Osteocyte (in vitro differentiated cells): ENCODE results near the gene EEF1A2. TPM values are rescaled to one million over a fixed set of nuclear protein-coding genes. Genes with fewer than 3 reads are reported as not detected.
"Not testable (repeated sequence)": the region's sequence is repeated elsewhere in the genome, so short reads cannot be mapped to it uniquely, and the experiment has no call there.

ENCODE experiments used
- DNase-seq: peaks from one replicate; pipeline ENCODE4 v3.0.0; 2021; ENCODE audit warnings: mixed read lengths; ENCODE audit not compliant: unreplicated experiment; ENCODE audit errors: extremely low spot score
- H3K27ac Mint-ChIP-seq: one replicate; pipeline ENCODE4 v1.8.0; 2021; ENCODE audit warnings: mild to moderate bottlenecking, mixed read lengths; ENCODE audit not compliant: unreplicated experiment
- H3K27me3 Mint-ChIP-seq: one replicate; pipeline ENCODE4 v1.8.0; 2021; ENCODE audit warnings: mixed read lengths; ENCODE audit not compliant: unreplicated experiment
- H3K36me3 Mint-ChIP-seq: one replicate; pipeline ENCODE4 v1.8.0; 2021; ENCODE audit warnings: mixed read lengths; ENCODE audit not compliant: unreplicated experiment
- H3K4me1 Mint-ChIP-seq: one replicate; pipeline ENCODE4 v1.8.0; 2021; ENCODE audit warnings: mixed read lengths; ENCODE audit not compliant: unreplicated experiment
- H3K4me3 Mint-ChIP-seq: one replicate; pipeline ENCODE4 v1.8.0; 2021; ENCODE audit warnings: mild to moderate bottlenecking, moderate library complexity, mixed read lengths; ENCODE audit not compliant: unreplicated experiment
- H3K9me3 Mint-ChIP-seq: one replicate; pipeline ENCODE4 v1.8.0; 2021; ENCODE audit warnings: mixed read lengths; ENCODE audit not compliant: unreplicated experiment
- CTCF ChIP-seq: fragments of 200-600 bp; sonication (generic); IDR thresholded peaks from 2 replicates; pipeline ENCODE4 v1.5.0; 2021; ENCODE audit warnings: antibody characterized with exemption, mild to moderate bottlenecking, moderate library complexity
- total RNA-seq: library from RNA; stranded (reverse); gene quantifications from 2 replicates; pipeline ENCODE4 v1.2.1, GENCODE V29; 2021

The EEF1A2 gene
- total RNA-seq, 1 donor from 2014 or later, result 0.56 TPM

DNA sequence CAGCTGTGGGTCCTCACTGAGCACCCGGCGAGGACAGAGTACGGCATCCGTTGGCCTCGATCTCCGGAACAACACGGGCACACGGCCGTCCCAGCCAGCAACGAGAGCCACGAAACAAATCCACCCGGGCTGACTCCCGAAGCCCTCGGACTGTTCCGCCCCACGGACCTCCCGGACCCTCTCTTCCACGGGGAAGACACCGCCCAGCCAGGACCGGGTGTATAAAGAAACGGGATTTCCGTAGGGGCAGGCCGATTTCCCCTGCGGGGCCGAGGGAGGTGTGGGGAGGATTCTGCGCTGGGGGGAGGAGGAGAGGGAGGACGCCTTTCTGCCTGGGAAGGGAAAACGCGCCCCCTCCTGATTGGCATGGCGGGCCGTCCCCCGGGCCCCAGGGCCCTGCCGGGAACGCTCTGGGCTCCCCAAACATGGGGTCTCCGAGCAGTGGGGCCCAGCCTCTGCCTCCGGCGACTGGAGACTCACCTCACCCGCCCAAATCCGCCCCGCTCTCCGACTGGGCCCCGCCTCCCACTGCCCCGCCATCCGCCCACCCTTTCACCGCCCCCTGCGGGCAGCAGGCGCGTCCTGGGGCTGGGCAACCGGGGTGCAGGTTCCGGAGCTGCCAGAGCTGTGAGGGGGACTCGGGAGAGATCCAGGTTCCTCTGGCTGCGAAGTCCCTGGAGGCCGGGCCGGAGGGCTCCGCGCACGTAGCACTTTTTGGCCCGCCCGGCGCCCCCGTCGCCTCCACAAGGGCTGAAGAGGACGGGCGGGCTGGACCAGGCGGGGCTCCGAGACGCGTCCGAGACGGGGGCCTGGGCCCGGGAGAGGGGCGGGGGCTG, 21.0 kb upstream of the EEF1A2 start:
- TF ChIP-seq CTCF, result peak; percentile 43
- Mint-ChIP-seq H3K9me3 (no peaks in the 10 kb centered on the region), H3K4me3 (peak overlapping the region; percentile 66), H3K36me3 (peaks cover 11% of the 10 kb centered on the region), H3K4me1 (peaks cover 15% of the 10 kb centered on the region), H3K27me3 (no peaks in the 10 kb centered on the region), H3K27ac (peak overlapping the region; percentile 50)
- no peak for DNase-seq

DNA sequence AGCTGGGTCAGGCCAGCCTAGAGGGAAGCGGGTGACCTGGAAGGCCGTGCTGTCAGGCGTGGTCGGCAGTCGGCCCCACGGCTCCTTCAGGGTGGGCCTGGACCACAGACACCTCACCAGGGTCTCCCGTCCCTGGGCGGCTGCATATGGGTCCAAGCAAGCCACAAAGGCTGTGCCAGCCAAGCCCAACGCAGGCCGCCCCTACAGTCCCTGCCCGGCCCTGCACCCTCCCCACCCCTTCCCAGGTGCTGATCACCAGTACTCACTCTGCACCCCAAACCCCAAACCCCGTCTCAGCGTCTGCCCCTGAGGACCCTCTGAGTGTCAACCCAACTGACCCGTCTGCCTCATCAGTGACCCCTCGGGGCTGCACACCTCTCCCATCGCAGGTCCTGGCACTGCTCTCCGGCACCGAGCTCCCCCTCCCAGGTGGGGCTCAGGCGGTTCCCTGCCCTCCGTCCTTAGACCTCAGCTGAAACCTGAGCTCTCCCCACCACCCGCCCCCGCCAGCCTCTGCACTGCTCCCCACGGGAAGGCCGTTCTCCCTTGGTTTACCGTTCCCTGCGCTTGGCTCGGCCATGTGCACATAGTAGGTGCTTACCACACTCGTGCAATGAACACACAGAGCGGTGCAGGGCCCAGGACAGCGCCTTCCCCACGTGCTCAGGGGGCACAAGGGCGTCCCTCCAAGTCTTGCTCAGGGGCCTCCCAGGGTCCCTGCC, 20.2 kb upstream of the EEF1A2 start:
- peak overlapping the region; percentile 50 for H3K27ac Mint-ChIP-seq
- no peaks in the 10 kb centered on the region for H3K9me3 Mint-ChIP-seq
- TF ChIP-seq CTCF, result no peak
- peaks cover 11% of the 10 kb centered on the region for H3K36me3 Mint-ChIP-seq
- peaks cover 2% of the 10 kb centered on the region for H3K27me3 Mint-ChIP-seq
- peaks cover 15% of the 10 kb centered on the region for H3K4me1 Mint-ChIP-seq
- H3K4me3 Mint-ChIP-seq, result peak overlapping the region; percentile 66
- DNase-seq, result no peak

- Mint-ChIP-seq H3K4me1 (peaks cover 15% of the 10 kb centered on the region), H3K4me3 (no peak overlapping the region), H3K36me3 (peaks cover 5% of the 10 kb centered on the region), H3K27ac (no peak overlapping the region), H3K27me3 (peaks cover 5% of the 10 kb centered on the region), H3K9me3 (no peaks in the 10 kb centered on the region)
- no peak for DNase-seq
- no peak for TF ChIP-seq CTCF
Measured at GRCh38 chr20:63518351-63518861, 19.5 kb upstream of the EEF1A2 start.

- Mint-ChIP-seq H3K36me3 (peaks cover 3% of the 10 kb centered on the region), H3K9me3 (no peaks in the 10 kb centered on the region), H3K4me1 (peaks cover 14% of the 10 kb centered on the region), H3K27me3 (peaks cover 11% of the 10 kb centered on the region), H3K27ac (no peak overlapping the region), H3K4me3 (peak overlapping the region; percentile 48)
- no peak for TF ChIP-seq CTCF
- no peak for DNase-seq
Measured at GRCh38 chr20:63517376-63518309, 18.8 kb upstream of the EEF1A2 start.

- H3K4me1 Mint-ChIP-seq, H3K27ac Mint-ChIP-seq, H3K36me3 Mint-ChIP-seq, H3K4me3 Mint-ChIP-seq, DNase-seq, H3K9me3 Mint-ChIP-seq: not testable (repeated sequence)
- H3K27me3 Mint-ChIP-seq, result peaks cover 30% of the 10 kb centered on the region
Measured at GRCh38 chr20:63514520-63514919, 15.6 kb upstream of the EEF1A2 start.
